ENCODE measurements around the gene PPTC7. TPM values are rescaled to one million over a fixed set of nuclear protein-coding genes. Genes with fewer than 3 reads are reported as not detected.
A peak's percentile ranks its signal among the peaks of the same experiment; 100 is the strongest.

PPTC7 gene
- total and polyA plus RNA-seq, 2 of the 13 experiments (the other 11 are each of a cell fraction or from before 2014, with no cell fraction given): 4.8 to 12.3 TPM

DNA sequence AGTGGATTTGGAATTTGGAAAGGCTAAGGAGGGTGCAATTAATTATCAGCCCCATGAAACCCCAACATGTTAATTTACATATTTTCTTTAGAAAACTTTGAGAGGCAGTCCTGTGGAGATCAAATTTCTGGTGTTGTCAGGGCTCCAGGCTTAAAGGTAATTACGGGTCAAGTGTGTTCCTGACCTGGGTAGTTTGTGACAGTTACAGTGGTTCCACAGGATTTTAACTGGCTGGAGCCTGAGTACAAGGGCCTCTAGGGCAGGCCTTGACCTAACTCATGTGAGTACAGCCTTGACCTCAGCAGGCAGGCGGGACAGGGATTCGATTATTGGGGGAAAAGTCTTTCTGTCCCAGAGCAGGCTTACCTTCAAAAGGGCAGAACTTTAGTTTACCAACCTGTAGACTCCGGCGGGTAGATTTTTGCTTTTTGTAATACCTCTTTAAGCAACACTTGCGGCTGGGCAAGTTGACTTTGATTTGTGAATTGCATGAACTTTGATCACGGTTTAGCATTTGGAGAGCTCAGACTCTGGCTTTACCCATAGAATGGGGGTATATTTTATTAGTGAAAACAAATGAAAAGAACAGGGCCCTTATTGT, 8.4 kb upstream of the PPTC7 start (continued):
- no peak for TF ChIP-seq POGK (CRISPR knock-in tag; conservative IDR thresholded peaks at IDR 0.05)
- no peak for TF ChIP-seq XBP1 (CRISPR knock-in tag; IDR thresholded peaks at IDR 0.05)
- peak; percentile 74 for TF ChIP-seq SAP130 (CRISPR knock-in tag; IDR thresholded peaks at IDR 0.05; ENCODE audit: low read depth)
- no peak for TF ChIP-seq EEA1 (CRISPR knock-in tag; IDR thresholded peaks at IDR 0.05; ENCODE audit: borderline replicate concordance)
- no peak for TF ChIP-seq JDP2 (CRISPR knock-in tag; IDR thresholded peaks at IDR 0.05; ENCODE audit: borderline replicate concordance)
- TF ChIP-seq MED1 (CRISPR knock-in tag; IDR thresholded peaks at IDR 0.05): peak; percentile 74
- TF ChIP-seq FOXK1 (CRISPR knock-in tag; IDR thresholded peaks at IDR 0.05; ENCODE audit: borderline replicate concordance, low read depth): peak; percentile 66; the same call in 1 of the 2 replicates
- no peak for TF ChIP-seq ZNF781 (CRISPR knock-in tag; IDR thresholded peaks at IDR 0.05; ENCODE audit: borderline replicate concordance, not compliant biosample characterization)
- no peak for TF ChIP-seq ZNF687 (CRISPR knock-in tag; IDR thresholded peaks at IDR 0.05)
- no peak for TF ChIP-seq MTF2 (CRISPR knock-in tag; IDR thresholded peaks at IDR 0.05; ENCODE audit: borderline replicate concordance)
- TF ChIP-seq ZNF30 (CRISPR knock-in tag; IDR thresholded peaks at IDR 0.05): no peak
- no peak for TF ChIP-seq IKZF4 (CRISPR knock-in tag; IDR thresholded peaks at IDR 0.05; ENCODE audit: borderline replicate concordance, low read depth, not compliant biosample characterization)
- no peak for TF ChIP-seq PLRG1 (conservative IDR thresholded peaks at IDR 0.05)
- TF ChIP-seq PRMT3 (CRISPR knock-in tag; IDR thresholded peaks at IDR 0.05; ENCODE audit: borderline replicate concordance, low read depth): no peak
- TF ChIP-seq ZBTB1 (CRISPR knock-in tag; IDR thresholded peaks at IDR 0.05; ENCODE audit: borderline replicate concordance): no peak
- TF ChIP-seq, protein P1, sequence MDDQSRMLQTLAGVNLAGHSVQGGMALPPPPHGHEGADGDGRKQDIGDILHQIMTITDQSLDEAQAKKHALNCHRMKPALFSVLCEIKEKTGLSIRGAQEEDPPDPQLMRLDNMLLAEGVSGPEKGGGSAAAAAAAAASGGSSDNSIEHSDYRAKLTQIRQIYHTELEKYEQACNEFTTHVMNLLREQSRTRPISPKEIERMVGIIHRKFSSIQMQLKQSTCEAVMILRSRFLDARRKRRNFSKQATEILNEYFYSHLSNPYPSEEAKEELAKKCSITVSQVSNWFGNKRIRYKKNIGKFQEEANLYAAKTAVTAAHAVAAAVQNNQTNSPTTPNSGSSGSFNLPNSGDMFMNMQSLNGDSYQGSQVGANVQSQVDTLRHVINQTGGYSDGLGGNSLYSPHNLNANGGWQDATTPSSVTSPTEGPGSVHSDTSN (CRISPR knock-in tag; IDR thresholded peaks at IDR 0.05; ENCODE audit: borderline replicate concordance): no peak
- no peak for TF ChIP-seq ZMAT3 (CRISPR knock-in tag; conservative IDR thresholded peaks at IDR 0.05)
- no peak for TF ChIP-seq ZNF597 (CRISPR knock-in tag; IDR thresholded peaks at IDR 0.05)
- peak; percentile 52; the same call in 1 of the 2 replicates for TF ChIP-seq HOMEZ (CRISPR knock-in tag; IDR thresholded peaks at IDR 0.05; ENCODE audit: low read depth)
